Tongue (tissue), 2 donors: ENCODE data around the gene FMNL2. TPM values are rescaled to one million over a fixed set of nuclear protein-coding genes. Genes with fewer than 3 reads are reported as not detected.

Experiments
- DNase-seq: peaks from one replicate; pipeline ENCODE4 v3.0.0-alpha.2; 2015
- total RNA-seq: library from RNA; depleted of rRNA; stranded (reverse); fragments of >200 nt; gene quantifications from one replicate; pipeline ENCODE4 v1.2.3, GENCODE V29; 2014

Gene FMNL2
- total RNA-seq, 1 donor from 2014 or later = 30.8 TPM

GRCh38 chr2:152339556-152340286, 4.7 kb downstream of the FMNL2 start:
- no peak for DNase-seq

- no peak for DNase-seq
Measured at GRCh38 chr2:152342259-152343046, 7.5 kb downstream of the FMNL2 start.

- DNase-seq = no peak
Measured at GRCh38 chr2:152343426-152343825, 8.5 kb downstream of the FMNL2 start.

GRCh38 chr2:152344579-152345195, 9.7 kb downstream of the FMNL2 start:
- no peak for DNase-seq

GRCh38 chr2:152347076-152347475, 12.1 kb downstream of the FMNL2 start:
- no peak for DNase-seq

GRCh38 chr2:152348388-152348787, 13.4 kb downstream of the FMNL2 start:
- no peak for DNase-seq

GRCh38 chr2:152349416-152349815, 14.4 kb downstream of the FMNL2 start:
- DNase-seq = no peak

GRCh38 chr2:152350155-152350679, 15.2 kb downstream of the FMNL2 start:
- no peak for DNase-seq

- DNase-seq = no peak
Measured at GRCh38 chr2:152352616-152353015, 17.6 kb downstream of the FMNL2 start.

GRCh38 chr2:152353364-152353763, 18.4 kb downstream of the FMNL2 start:
- DNase-seq = no peak

GRCh38 chr2:152354069-152354755, 19.2 kb downstream of the FMNL2 start:
- no peak for DNase-seq

GRCh38 chr2:152354909-152355308, 19.9 kb downstream of the FMNL2 start:
- no peak for DNase-seq

GRCh38 chr2:152355409-152355831, 20.4 kb downstream of the FMNL2 start:
- DNase-seq = no peak

- DNase-seq = no peak
Measured at GRCh38 chr2:152359573-152360363, 24.8 kb downstream of the FMNL2 start.

- DNase-seq = no peak
Measured at GRCh38 chr2:152363936-152364335, 29.0 kb downstream of the FMNL2 start.

- DNase-seq = no peak
Measured at GRCh38 chr2:152367547-152368390, 32.8 kb downstream of the FMNL2 start.

- no peak for DNase-seq
Measured at GRCh38 chr2:152369176-152369860, 34.3 kb downstream of the FMNL2 start.

- DNase-seq = no peak
Measured at GRCh38 chr2:152370783-152371182, 35.8 kb downstream of the FMNL2 start.

GRCh38 chr2:152372438-152372984, 37.5 kb downstream of the FMNL2 start:
- no peak for DNase-seq

- no peak for DNase-seq
Measured at GRCh38 chr2:152375174-152375573, 40.2 kb downstream of the FMNL2 start.
